Neural progenitor cell (in vitro differentiated cells): ENCODE measurements around the gene AP1M1. TPM values are rescaled to one million over a fixed set of nuclear protein-coding genes. Genes with fewer than 3 reads are reported as not detected.

ENCODE experiments used
- DNase-seq: peaks from one replicate; pipeline ENCODE4 v3.0.0-alpha.2; 2016; ENCODE audit warnings: low spot score
- H2AFZ ChIP-seq: fragments of 200-600 bp; sonication (generic); replicated peaks from 2 replicates; pipeline ENCODE4 v1.6.1; 2016; ENCODE audit warnings: antibody characterized with exemption
- H3F3A ChIP-seq: fragments of 200-600 bp; sonication (generic); 2 replicates; pipeline ENCODE4 v1.6.1; 2016; ENCODE audit warnings: antibody characterized with exemption, low read depth
- H3K27ac ChIP-seq: fragments of 200-600 bp; sonication (generic); 2 replicates; pipeline ENCODE4 v1.5.1; 2016; ENCODE audit warnings: mild to moderate bottlenecking
- H3K27me3 ChIP-seq: fragments of 200-600 bp; sonication (generic); 2 replicates; pipeline ENCODE4 v1.6.1; 2016; ENCODE audit warnings: mild to moderate bottlenecking, moderate library complexity
- H3K36me3 ChIP-seq: fragments of 200-600 bp; sonication (generic); 2 replicates; pipeline ENCODE4 v1.5.1; 2016
- H3K4me1 ChIP-seq: fragments of 200-600 bp; sonication (generic); 2 replicates; pipeline ENCODE4 v1.6.1; 2016; ENCODE audit warnings: mixed run types
- H3K4me2 ChIP-seq: fragments of 200-600 bp; sonication (generic); 2 replicates; pipeline ENCODE4 v1.6.1; 2016
- H3K4me3 ChIP-seq: fragments of 200-600 bp; sonication (generic); 2 replicates; pipeline ENCODE4 v1.5.1; 2016
- H3K79me2 ChIP-seq: fragments of 200-600 bp; sonication (generic); 2 replicates; pipeline ENCODE4 v1.6.1; 2016; ENCODE audit warnings: low read depth
- H3K9ac ChIP-seq: fragments of 200-600 bp; sonication (generic); 2 replicates; pipeline ENCODE4 v1.6.1; 2016
- H3K9me3 ChIP-seq: fragments of 200-600 bp; sonication (generic); 2 replicates; pipeline ENCODE4 v1.5.1; 2016; ENCODE audit warnings: low read depth
- H4K20me1 ChIP-seq: fragments of 200-600 bp; sonication (generic); 2 replicates; pipeline ENCODE4 v1.6.1; 2016; ENCODE audit warnings: low read depth
- H3K27ac Mint-ChIP-seq: 3 replicates; pipeline ENCODE4 v1.8.0; 2021; ENCODE audit warnings: mixed read lengths
- H3K27me3 Mint-ChIP-seq: 2 replicates; pipeline ENCODE4 v1.8.0; 2022; ENCODE audit warnings: low read depth, mild to moderate bottlenecking, inconsistent platforms, moderate library complexity, mixed read lengths; ENCODE audit not compliant: insufficient read depth
- H3K36me3 Mint-ChIP-seq: 3 replicates; pipeline ENCODE4 v1.8.0; 2021; ENCODE audit warnings: mixed read lengths
- H3K4me1 Mint-ChIP-seq: 3 replicates; pipeline ENCODE4 v1.8.0; 2021; ENCODE audit warnings: mixed read lengths
- H3K4me3 Mint-ChIP-seq: 3 replicates; pipeline ENCODE4 v1.8.0; 2021; ENCODE audit warnings: mild to moderate bottlenecking, moderate library complexity, mixed read lengths
- H3K9me3 Mint-ChIP-seq: 3 replicates; pipeline ENCODE4 v1.8.0; 2020; ENCODE audit warnings: mixed read lengths
- EZH2 ChIP-seq: fragments of 200-600 bp; sonication (generic); IDR thresholded peaks from 2 replicates; pipeline ENCODE4 v1.6.1; 2017; ENCODE audit warnings: antibody characterized with exemption, mild to moderate bottlenecking, moderate library complexity
- EZH2phosphoT487 ChIP-seq: fragments of 200-600 bp; sonication (generic); IDR thresholded peaks from 2 replicates; pipeline ENCODE4 v1.6.1; 2017; ENCODE audit warnings: antibody characterized with exemption
- total RNA-seq: library from RNA; depleted of rRNA; stranded (reverse); fragments of >200 nt; gene quantifications from 2 replicates; pipeline ENCODE4 v1.2.3, GENCODE V29; 2015; ENCODE audit warnings: low replicate concordance
- TF ChIP-seq, protein P1 (sequence below): fragments of 200-600 bp; sonication (generic); IDR thresholded peaks from 2 replicates; pipeline ENCODE4 v1.5.1; 2017; ENCODE audit warnings: antibody characterized with exemption, mild to moderate bottlenecking

The AP1M1 gene
- total RNA-seq, 1 donor from 2014 or later = 26.5 TPM

DNA sequence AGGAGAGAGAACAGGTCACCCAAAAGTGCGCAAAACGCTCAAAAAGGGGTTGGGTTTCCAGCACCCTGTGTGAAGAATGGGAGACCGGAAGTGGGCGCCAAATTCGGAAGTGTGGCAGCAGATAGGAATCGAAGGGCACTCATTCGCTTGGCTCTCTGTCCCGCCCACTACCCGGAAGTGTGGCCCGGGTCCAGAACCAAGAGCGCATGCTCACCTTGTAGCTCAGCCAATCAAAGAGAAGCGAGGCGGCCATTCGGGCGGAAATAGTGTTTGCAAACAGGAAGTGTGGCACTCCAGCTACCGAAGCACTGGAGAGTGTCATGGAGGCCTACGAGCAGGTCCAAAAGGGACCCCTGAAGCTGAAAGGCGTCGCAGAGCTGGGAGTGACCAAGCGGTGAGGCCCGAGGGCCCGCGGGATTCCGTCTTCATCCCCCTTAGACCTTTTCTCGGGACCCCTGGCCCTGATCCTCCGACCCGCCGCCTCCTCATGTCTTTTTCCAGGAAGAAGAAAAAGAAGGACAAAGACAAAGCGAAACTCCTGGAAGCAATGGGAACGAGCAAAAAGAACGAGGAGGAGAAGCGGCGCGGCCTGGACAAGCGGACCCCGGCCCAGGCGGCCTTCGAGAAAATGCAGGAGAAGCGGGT, 12.5 kb upstream of the AP1M1 start, which contains the start of gene FAM32A:
TSS of gene FAM32A (plus strand) at position 288 of the 645 bp plus-strand sequence. CDS start at position 321, 33 bp downstream.
- Histone ChIP-seq H3F3A (peaks cover 12% of the 10 kb centered on the region), H3K4me1 (peaks cover 5% of the 10 kb centered on the region), H3K9me3 (no peaks in the 10 kb centered on the region), H4K20me1 (peaks cover 16% of the 10 kb centered on the region), H3K27me3 (peaks cover 17% of the 10 kb centered on the region), H3K4me3 (peak within 1 kb of the TSS; percentile 97), H2AFZ (peak within 1 kb of the TSS; percentile 85), H3K9ac (peak within 1 kb of the TSS; percentile 94), H3K4me2 (peak within 1 kb of the TSS; percentile 88), H3K27ac (peak within 1 kb of the TSS; percentile 65), H3K36me3 (no peaks in the 10 kb centered on the region), H3K79me2 (peaks cover 34% of the 10 kb centered on the region)
- Mint-ChIP-seq H3K36me3 (peaks cover 15% of the 10 kb centered on the region), H3K9me3 (no peaks in the 10 kb centered on the region), H3K4me3 (peak within 1 kb of the TSS; percentile 98), H3K4me1 (peaks cover 12% of the 10 kb centered on the region), H3K27ac (peak within 1 kb of the TSS; percentile 90), H3K27me3 (peaks cover 3% of the 10 kb centered on the region)
- DNase-seq = peak; percentile 98
- TF ChIP-seq, protein P1, sequence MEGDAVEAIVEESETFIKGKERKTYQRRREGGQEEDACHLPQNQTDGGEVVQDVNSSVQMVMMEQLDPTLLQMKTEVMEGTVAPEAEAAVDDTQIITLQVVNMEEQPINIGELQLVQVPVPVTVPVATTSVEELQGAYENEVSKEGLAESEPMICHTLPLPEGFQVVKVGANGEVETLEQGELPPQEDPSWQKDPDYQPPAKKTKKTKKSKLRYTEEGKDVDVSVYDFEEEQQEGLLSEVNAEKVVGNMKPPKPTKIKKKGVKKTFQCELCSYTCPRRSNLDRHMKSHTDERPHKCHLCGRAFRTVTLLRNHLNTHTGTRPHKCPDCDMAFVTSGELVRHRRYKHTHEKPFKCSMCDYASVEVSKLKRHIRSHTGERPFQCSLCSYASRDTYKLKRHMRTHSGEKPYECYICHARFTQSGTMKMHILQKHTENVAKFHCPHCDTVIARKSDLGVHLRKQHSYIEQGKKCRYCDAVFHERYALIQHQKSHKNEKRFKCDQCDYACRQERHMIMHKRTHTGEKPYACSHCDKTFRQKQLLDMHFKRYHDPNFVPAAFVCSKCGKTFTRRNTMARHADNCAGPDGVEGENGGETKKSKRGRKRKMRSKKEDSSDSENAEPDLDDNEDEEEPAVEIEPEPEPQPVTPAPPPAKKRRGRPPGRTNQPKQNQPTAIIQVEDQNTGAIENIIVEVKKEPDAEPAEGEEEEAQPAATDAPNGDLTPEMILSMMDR = no peak
- TF ChIP-seq EZH2 = peak; percentile 62

- Histone ChIP-seq H3K9ac (peak overlapping the region; percentile 94), H3K9me3 (no peaks in the 10 kb centered on the region), H3K4me3 (peak overlapping the region; percentile 97), H3K36me3 (no peaks in the 10 kb centered on the region), H3K4me2 (peak overlapping the region; percentile 88), H3K79me2 (peaks cover 34% of the 10 kb centered on the region), H3F3A (peaks cover 12% of the 10 kb centered on the region), H3K4me1 (peaks cover 5% of the 10 kb centered on the region), H3K27ac (peak overlapping the region; percentile 65), H2AFZ (peak overlapping the region; percentile 71), H3K27me3 (peaks cover 17% of the 10 kb centered on the region), H4K20me1 (peaks cover 16% of the 10 kb centered on the region)
- H3K9me3 Mint-ChIP-seq = no peaks in the 10 kb centered on the region
- H3K27me3 Mint-ChIP-seq = peaks cover 3% of the 10 kb centered on the region
- peaks cover 15% of the 10 kb centered on the region for H3K36me3 Mint-ChIP-seq
- peak overlapping the region; percentile 98 for H3K4me3 Mint-ChIP-seq
- TF ChIP-seq EZH2phosphoT487 = no peak
- TF ChIP-seq, protein P1 = peak; percentile 57
- H3K4me1 Mint-ChIP-seq = peaks cover 12% of the 10 kb centered on the region
- peak; percentile 86 for DNase-seq
- H3K27ac Mint-ChIP-seq = peak overlapping the region; percentile 90
Observed at GRCh38 chr19:16185768-16186123, 12.0 kb upstream of the AP1M1 start.

DNA sequence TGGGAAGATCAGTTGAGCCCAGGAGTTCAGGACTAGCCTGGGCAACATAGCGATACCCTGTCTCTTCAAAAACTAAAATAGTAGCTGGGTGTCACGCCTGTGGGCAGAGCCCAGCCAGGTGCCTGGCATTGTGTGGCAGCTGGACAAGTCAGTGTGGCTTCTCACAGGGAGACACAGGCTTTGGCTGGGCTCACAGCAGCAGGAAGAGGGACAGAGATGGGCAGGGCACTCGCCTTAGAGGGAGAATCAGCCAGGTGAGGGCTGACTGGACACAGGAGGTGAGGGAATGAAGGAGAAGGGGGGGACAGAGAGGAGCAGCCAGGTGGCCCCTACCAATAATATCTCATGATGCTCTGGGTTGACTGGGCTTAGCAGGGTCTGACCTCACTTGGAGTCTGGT, 9.2 kb upstream of the AP1M1 start:
- Histone ChIP-seq H3F3A (peaks cover 11% of the 10 kb centered on the region), H4K20me1 (peaks cover 16% of the 10 kb centered on the region), H3K79me2 (peaks cover 34% of the 10 kb centered on the region), H3K27ac (no peak overlapping the region), H3K27me3 (peaks cover 10% of the 10 kb centered on the region), H3K4me2 (no peak overlapping the region), H3K4me3 (no peak overlapping the region), H2AFZ (no peak overlapping the region), H3K9me3 (no peaks in the 10 kb centered on the region), H3K4me1 (peaks cover 5% of the 10 kb centered on the region), H3K9ac (no peak overlapping the region), H3K36me3 (no peaks in the 10 kb centered on the region)
- Mint-ChIP-seq H3K27me3 (peaks cover 5% of the 10 kb centered on the region), H3K4me3 (peak overlapping the region; percentile 10), H3K9me3 (no peaks in the 10 kb centered on the region), H3K27ac (no peak overlapping the region), H3K4me1 (peaks cover 12% of the 10 kb centered on the region), H3K36me3 (peaks cover 15% of the 10 kb centered on the region)
- TF ChIP-seq EZH2phosphoT487 (no peak), EZH2 (no peak)
- TF ChIP-seq, protein P1 = no peak
- DNase-seq = no peak
